H54 (cell line): ENCODE data around the gene STK33.
"Not testable (repeated sequence)": the region's sequence is repeated elsewhere in the genome, so short reads cannot be mapped to it uniquely, and the experiment has no call there.

Source experiments
- DNase-seq: peaks from one replicate; pipeline ENCODE4 v3.0.0; 2011; ENCODE audit warnings: low spot score, mixed read lengths; ENCODE audit not compliant: insufficient read length
- FAIRE-seq: peaks from 3 replicates; lab custom pipeline; 2011; peaks lifted over from hg19 to GRCh38; lab: Jason Lieb, UNC
- POLR2A ChIP-seq: IDR thresholded peaks from 2 replicates; pipeline ENCODE4 v1.6.1; 2011; ENCODE audit warnings: low read depth, mild to moderate bottlenecking, low read length

STK33 gene

GRCh38 chr11:8477680-8478079 lies 116.3 kb downstream of the STK33 start:
- DNase-seq (no peak), FAIRE-seq (no peak)
- no peak for TF ChIP-seq POLR2A

- no peak for TF ChIP-seq POLR2A
- no peak for DNase-seq
- FAIRE-seq: peak; percentile 6
Measured at GRCh38 chr11:8477151-8477550, 116.9 kb downstream of the STK33 start.

GRCh38 chr11:8467806-8468205 lies 126.2 kb downstream of the STK33 start:
- DNase-seq, FAIRE-seq: not testable (repeated sequence)

- not testable (repeated sequence) for DNase-seq, FAIRE-seq
Measured at GRCh38 chr11:8467356-8467755, 126.7 kb downstream of the STK33 start.

GRCh38 chr11:8466884-8467283 lies 127.1 kb downstream of the STK33 start:
- DNase-seq, FAIRE-seq: not testable (repeated sequence)

- TF ChIP-seq POLR2A: no peak
- FAIRE-seq (no peak), DNase-seq (no peak)
Measured at GRCh38 chr11:8459711-8460399, 134.2 kb downstream of the STK33 start.

- TF ChIP-seq POLR2A: no peak
- peak; percentile 52 for FAIRE-seq
- no peak for DNase-seq
Measured at GRCh38 chr11:8442301-8442700, 151.7 kb downstream of the STK33 start.

GRCh38 chr11:8440649-8441048 lies 153.4 kb downstream of the STK33 start:
- DNase-seq (no peak), FAIRE-seq (no peak)
- TF ChIP-seq POLR2A: no peak

GRCh38 chr11:8429483-8429882 lies 164.5 kb downstream of the STK33 start:
- no peak for TF ChIP-seq POLR2A
- DNase-seq: no peak

GRCh38 chr11:8426076-8426475 lies 168.0 kb downstream of the STK33 start:
- TF ChIP-seq POLR2A: no peak
- FAIRE-seq (no peak), DNase-seq (no peak)

More at GRCh38 chr11:8429483-8429882, 164.5 kb downstream of the STK33 start:
- peak; percentile 71 for FAIRE-seq

GRCh38 chr11:8415195-8415594 lies 178.8 kb downstream of the STK33 start:
- no peak for DNase-seq
- no peak for TF ChIP-seq POLR2A
- no peak for FAIRE-seq

GRCh38 chr11:8408151-8408941 lies 185.7 kb downstream of the STK33 start:
- FAIRE-seq: peak; percentile 23
- no peak for TF ChIP-seq POLR2A
- no peak for DNase-seq

- no peak for DNase-seq
- FAIRE-seq: peak; percentile 6
- no peak for TF ChIP-seq POLR2A
Measured at GRCh38 chr11:8403310-8403709, 190.7 kb downstream of the STK33 start.

- FAIRE-seq (no peak), DNase-seq (no peak)
- TF ChIP-seq POLR2A: no peak
Measured at GRCh38 chr11:8392886-8393285, 201.1 kb downstream of the STK33 start.

- no peak for TF ChIP-seq POLR2A
- DNase-seq: no peak
- no peak for FAIRE-seq
Measured at GRCh38 chr11:8392166-8392565, 201.9 kb downstream of the STK33 start.
